Smooth muscle cell (in vitro differentiated cells): ENCODE results near the gene ABHD12. TPM values are rescaled to one million over a fixed set of nuclear protein-coding genes. Genes with fewer than 3 reads are reported as not detected.

Source experiments
- DNase-seq: peaks from one replicate; lab custom pipeline; 2025; ENCODE audit not compliant: unreplicated experiment; lab: John Stamatoyannopoulos, UW
- H2AFZ ChIP-seq: fragments of 200-600 bp; sonication (generic); 2 replicates; pipeline ENCODE4 v1.6.0; 2016; ENCODE audit warnings: antibody characterized with exemption, low read depth, mild to moderate bottlenecking
- H3F3A ChIP-seq: fragments of 200-600 bp; sonication (generic); 2 replicates; pipeline ENCODE4 v1.6.0; 2017; ENCODE audit warnings: antibody characterized with exemption, low read depth
- H3K27ac ChIP-seq: fragments of 200-600 bp; sonication (generic); 2 replicates; pipeline ENCODE4 v1.5.1; 2016; ENCODE audit warnings: low read depth, mild to moderate bottlenecking
- H3K27me3 ChIP-seq: fragments of 200-600 bp; sonication (generic); 2 replicates; pipeline ENCODE4 v1.6.1; 2016; ENCODE audit warnings: low read depth, mild to moderate bottlenecking
- H3K36me3 ChIP-seq: fragments of 200-600 bp; sonication (generic); 2 replicates; pipeline ENCODE4 v1.5.1; 2016; ENCODE audit warnings: low read depth
- H3K4me1 ChIP-seq: fragments of 200-600 bp; sonication (generic); 2 replicates; pipeline ENCODE4 v1.5.1; 2016; ENCODE audit warnings: low read depth
- H3K4me2 ChIP-seq: fragments of 200-600 bp; sonication (generic); 2 replicates; pipeline ENCODE4 v1.6.0; 2016; ENCODE audit warnings: mild to moderate bottlenecking
- H3K4me3 ChIP-seq: fragments of 200-600 bp; sonication (generic); 2 replicates; pipeline ENCODE4 v1.5.1; 2016; ENCODE audit warnings: mild to moderate bottlenecking
- H3K79me2 ChIP-seq: fragments of 200-600 bp; sonication (generic); 2 replicates; pipeline ENCODE4 v1.6.0; 2016; ENCODE audit warnings: low read depth, mild to moderate bottlenecking
- H3K9ac ChIP-seq: fragments of 200-600 bp; sonication (generic); 2 replicates; pipeline ENCODE4 v1.6.0; 2016; ENCODE audit warnings: low read depth
- H3K9me3 ChIP-seq: fragments of 200-600 bp; sonication (generic); replicated peaks from 2 replicates; pipeline ENCODE4 v1.5.1; 2016; ENCODE audit warnings: low read depth
- H4K20me1 ChIP-seq: fragments of 200-600 bp; sonication (generic); 2 replicates; pipeline ENCODE4 v1.6.0; 2016; ENCODE audit warnings: low read depth
- WGBS: methylation state at CpG from one replicate; pipeline ENCODE4 v1.1.7; 2016; ENCODE audit warnings: low lambda C conversion rate; 5-methylcytosine and 5-hydroxymethylcytosine counted together
- polyA plus RNA-seq: library from polyadenylated mRNA; unstranded; fragments of >200 nt; fragmentation: Nextera tagmentation; extraction: Ambion mirVana; gene quantifications from 2 replicates; pipeline ENCODE4 v1.2.1, GENCODE V29; 2016
- total RNA-seq: library from RNA; depleted of rRNA; stranded (reverse); fragments of >200 nt; gene quantifications from 2 replicates; pipeline ENCODE4 v1.2.3, GENCODE V29; 2014
- TF ChIP-seq, protein P1 (sequence below): fragments of 200-600 bp; sonication (generic); IDR thresholded peaks from 2 replicates; pipeline ENCODE4 v1.5.1; 2017; ENCODE audit warnings: borderline replicate concordance, mild to moderate bottlenecking, antibody characterized with exemption; ENCODE audit not compliant: insufficient read depth, poor library complexity, severe bottlenecking

Gene ABHD12
- total and polyA plus RNA-seq, 2 experiments from 2014 or later = 18.5 to 41.8 TPM

DNA sequence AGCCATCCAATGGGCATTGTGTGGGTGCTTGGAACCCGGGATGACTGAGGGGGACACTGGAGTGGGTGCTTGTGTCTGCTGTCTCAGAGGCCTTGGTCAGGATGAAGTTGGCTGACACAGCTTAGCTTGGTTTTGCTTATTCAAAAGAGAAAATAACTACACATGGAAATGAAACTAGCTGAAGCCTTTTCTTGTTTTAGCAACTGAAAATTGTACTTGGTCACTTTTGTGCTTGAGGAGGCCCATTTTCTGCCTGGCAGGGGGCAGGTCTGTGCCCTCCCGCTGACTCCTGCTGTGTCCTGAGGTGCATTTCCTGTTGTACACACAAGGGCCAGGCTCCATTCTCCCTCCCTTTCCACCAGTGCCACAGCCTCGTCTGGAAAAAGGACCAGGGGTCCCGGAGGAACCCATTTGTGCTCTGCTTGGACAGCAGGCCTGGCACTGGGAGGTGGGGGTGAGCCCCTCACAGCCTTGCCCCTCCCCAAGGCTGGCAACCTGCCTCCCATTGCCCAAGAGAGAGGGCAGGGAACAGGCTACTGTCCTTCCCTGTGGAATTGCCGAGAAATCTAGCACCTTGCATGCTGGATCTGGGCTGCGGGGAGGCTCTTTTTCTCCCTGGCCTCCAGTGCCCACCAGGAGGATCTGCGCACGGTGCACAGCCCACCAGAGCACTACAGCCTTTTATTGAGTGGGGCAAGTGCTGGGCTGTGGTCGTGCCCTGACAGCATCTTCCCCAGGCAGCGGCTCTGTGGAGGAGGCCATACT is 93.3 kb downstream of the ABHD12 start:
- Histone ChIP-seq H3K27me3 (no peaks in the 10 kb centered on the region), H3F3A (no peaks in the 10 kb centered on the region), H3K79me2 (no peaks in the 10 kb centered on the region), H3K27ac (no peak overlapping the region), H3K4me2 (no peak overlapping the region), H2AFZ (no peak overlapping the region), H3K4me3 (no peak overlapping the region), H3K4me1 (no peaks in the 10 kb centered on the region), H3K9ac (no peak overlapping the region), H3K36me3 (no peaks in the 10 kb centered on the region), H3K9me3 (no peaks in the 10 kb centered on the region), H4K20me1 (no peaks in the 10 kb centered on the region)
- TF ChIP-seq, protein P1, sequence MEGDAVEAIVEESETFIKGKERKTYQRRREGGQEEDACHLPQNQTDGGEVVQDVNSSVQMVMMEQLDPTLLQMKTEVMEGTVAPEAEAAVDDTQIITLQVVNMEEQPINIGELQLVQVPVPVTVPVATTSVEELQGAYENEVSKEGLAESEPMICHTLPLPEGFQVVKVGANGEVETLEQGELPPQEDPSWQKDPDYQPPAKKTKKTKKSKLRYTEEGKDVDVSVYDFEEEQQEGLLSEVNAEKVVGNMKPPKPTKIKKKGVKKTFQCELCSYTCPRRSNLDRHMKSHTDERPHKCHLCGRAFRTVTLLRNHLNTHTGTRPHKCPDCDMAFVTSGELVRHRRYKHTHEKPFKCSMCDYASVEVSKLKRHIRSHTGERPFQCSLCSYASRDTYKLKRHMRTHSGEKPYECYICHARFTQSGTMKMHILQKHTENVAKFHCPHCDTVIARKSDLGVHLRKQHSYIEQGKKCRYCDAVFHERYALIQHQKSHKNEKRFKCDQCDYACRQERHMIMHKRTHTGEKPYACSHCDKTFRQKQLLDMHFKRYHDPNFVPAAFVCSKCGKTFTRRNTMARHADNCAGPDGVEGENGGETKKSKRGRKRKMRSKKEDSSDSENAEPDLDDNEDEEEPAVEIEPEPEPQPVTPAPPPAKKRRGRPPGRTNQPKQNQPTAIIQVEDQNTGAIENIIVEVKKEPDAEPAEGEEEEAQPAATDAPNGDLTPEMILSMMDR = no peak
- DNase-seq = no peak
- 95% methylated on average over 10 of the region's 10 CpGs for WGBS

DNA sequence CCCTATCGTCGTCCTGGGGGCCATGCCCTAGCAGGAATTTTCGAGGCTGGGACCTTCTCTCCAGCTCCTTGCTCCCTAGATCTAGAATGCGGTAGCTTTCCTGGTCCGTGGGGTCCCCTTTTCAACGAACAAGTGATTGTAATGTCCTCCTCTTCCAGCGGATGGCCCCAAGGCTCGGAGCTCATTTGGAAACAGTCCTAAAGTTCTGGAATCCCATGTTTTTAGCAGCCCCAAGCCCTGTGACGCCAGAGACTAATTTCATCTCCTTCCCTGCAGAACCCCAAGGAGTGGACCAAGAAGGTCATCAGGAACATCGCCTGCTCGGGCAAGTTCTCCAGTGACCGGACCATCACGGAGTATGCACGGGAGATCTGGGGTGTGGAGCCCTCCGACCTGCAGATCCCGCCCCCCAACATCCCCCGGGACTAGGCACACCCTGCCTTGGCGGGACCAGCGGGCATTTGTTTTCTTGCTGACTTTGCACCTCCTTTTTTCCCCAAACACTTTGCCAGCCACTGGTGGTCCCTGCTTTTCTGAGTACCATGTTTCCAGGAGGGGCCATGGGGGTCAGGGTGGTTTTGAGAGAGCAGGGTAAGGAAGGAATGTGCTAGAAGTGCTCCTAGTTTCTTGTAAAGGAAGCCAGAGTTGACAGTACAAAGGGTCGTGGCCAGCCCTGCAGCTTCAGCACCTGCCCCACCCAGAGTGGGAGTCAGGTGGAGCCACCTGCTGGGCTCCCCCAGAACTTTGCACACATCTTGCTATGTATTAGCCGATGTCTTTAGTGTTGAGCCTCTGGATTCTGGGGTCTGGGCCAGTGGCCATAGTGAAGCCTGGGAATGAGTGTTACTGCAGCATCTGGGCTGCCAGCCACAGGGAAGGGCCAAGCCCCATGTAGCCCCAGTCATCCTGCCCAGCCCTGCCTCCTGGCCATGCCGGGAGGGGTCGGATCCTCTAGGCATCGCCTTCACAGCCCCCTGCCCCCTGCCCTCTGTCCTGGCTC is 94.2 kb downstream of the ABHD12 start:
- Histone ChIP-seq H3F3A (no peaks in the 10 kb centered on the region), H3K9ac (no peak overlapping the region), H4K20me1 (no peaks in the 10 kb centered on the region), H3K79me2 (no peaks in the 10 kb centered on the region), H3K27ac (no peak overlapping the region), H2AFZ (no peak overlapping the region), H3K9me3 (no peaks in the 10 kb centered on the region), H3K27me3 (no peaks in the 10 kb centered on the region), H3K4me1 (no peaks in the 10 kb centered on the region), H3K4me2 (no peak overlapping the region), H3K4me3 (no peak overlapping the region), H3K36me3 (no peaks in the 10 kb centered on the region)
- TF ChIP-seq, protein P1 = peak; percentile 16
- WGBS = 93% methylated on average over 24 of the region's 24 CpGs
- no peak for DNase-seq

DNA sequence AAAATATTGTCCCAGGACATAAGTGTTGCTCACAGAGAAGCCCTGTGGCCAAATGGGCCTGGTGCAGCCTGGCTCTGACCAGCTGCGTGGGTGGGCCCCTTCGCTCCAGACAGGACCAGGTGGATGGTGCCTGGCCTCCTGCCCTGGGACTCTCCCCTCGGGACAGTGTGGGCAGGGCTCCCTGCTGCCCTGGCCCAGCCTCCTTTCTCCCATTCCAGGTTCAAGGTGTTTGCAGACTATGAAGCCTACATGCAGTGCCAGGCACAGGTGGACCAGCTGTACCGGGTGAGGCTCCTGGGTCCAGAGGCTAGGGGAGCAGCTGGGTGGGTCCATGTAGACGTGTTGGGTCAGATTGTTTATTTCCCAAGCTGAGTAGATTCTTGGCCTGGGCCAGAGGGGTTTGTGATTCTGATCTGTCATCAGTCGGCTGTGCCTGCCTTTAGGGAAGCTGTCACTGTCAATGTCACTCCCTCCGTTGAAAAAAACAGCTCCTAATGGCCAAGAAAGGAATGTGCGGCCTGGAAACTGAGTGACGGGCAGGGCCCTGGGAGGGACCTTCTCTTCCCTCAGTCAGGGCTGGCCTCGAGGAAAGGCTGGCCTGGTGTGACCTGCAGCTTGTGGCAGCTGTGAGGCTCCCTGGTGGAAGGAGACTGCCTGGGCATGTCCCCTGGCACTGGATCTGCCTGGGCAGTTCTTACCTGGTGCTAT is 95.1 kb downstream of the ABHD12 start:
- no peak overlapping the region for H3K4me3 ChIP-seq
- no peak for DNase-seq
- TF ChIP-seq, protein P1 = no peak
- no peaks in the 10 kb centered on the region for H3K36me3 ChIP-seq
- no peaks in the 10 kb centered on the region for H3F3A ChIP-seq
- H4K20me1 ChIP-seq = no peaks in the 10 kb centered on the region
- H3K4me1 ChIP-seq = no peaks in the 10 kb centered on the region
- H3K27ac ChIP-seq = no peak overlapping the region
- no peaks in the 10 kb centered on the region for H3K9me3 ChIP-seq
- 64% methylated on average over 10 of the region's 10 CpGs for WGBS
- no peak overlapping the region for H3K4me2 ChIP-seq
- H2AFZ ChIP-seq = no peak overlapping the region
- no peak overlapping the region for H3K9ac ChIP-seq
- no peaks in the 10 kb centered on the region for H3K79me2 ChIP-seq
- no peaks in the 10 kb centered on the region for H3K27me3 ChIP-seq
